Caki2 (cell line): ENCODE data around the gene TPSD1. TPM values are rescaled to one million over a fixed set of nuclear protein-coding genes. Genes with fewer than 3 reads are reported as not detected.
"Not testable (repeated sequence)": the region's sequence is repeated elsewhere in the genome, so short reads cannot be mapped to it uniquely, and the experiment has no call there.

Source experiments
- DNase-seq: peaks from one replicate; pipeline ENCODE4 v3.0.0-alpha.2; 2015; ENCODE audit warnings: low read depth
- in situ Hi-C: cut with HindIII; loops from 2 replicates; pipeline ENCODE4 v1.10.0; 2016; ENCODE audit warnings: low sequenced_read_pairs, low pct_unique_long_range_greater_than_20kb, mixed read lengths
- total RNA-seq: library from RNA; depleted of rRNA; stranded (reverse); fragments of >200 nt; shearing (Covaris generic); gene quantifications from 2 replicates; pipeline ENCODE4 v1.2.3, GENCODE V29; 2014; ENCODE audit warnings: low replicate concordance

TPSD1 gene
- total RNA-seq, 1 experiment from 2014 or later = not detected

GRCh38 chr16:1257561-1258224, 1.8 kb downstream of the TPSD1 start:
- DNase-seq = no peak
- in situ Hi-C loops = no loop called here

- DNase-seq = no peak
- in situ Hi-C loops = no loop called here
These were observed 2.3 kb downstream of the TPSD1 start for GRCh38 chr16:1258225-1258600.

- no peak for DNase-seq
- in situ Hi-C loops = no loop called here
These were observed 3.3 kb downstream of the TPSD1 start for GRCh38 chr16:1258906-1259759.

- DNase-seq = no peak
- in situ Hi-C loops = no loop called here
These were observed 3.8 kb downstream of the TPSD1 start for GRCh38 chr16:1259760-1260068.

DNA sequence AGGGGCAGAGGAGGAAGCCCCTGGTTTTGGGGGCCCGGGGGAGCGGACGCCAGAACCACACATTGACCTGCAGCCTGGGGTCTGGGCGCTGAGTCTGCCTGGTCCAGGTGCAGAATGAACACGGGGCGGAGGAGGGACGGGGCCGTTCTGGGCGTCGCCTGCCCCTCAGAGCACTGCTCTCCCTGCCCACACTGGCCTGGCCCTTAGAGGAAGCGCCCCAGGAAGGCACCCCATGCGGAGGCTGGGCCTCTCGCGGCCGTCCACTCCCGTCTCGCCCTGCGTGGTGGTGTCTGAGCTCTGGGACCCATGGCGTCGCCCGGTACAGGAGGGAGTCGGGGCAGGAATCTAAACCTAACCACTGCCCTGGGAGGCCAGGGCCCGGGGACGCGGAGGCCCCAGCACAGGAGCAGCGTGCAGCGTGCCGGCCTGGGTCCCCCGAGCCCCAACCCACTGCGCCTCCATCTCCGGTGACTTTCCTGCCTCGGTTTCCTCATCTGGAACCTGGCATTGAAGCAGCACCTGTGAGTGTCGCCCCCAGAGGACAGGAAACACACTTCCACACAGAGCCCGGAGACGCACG, 4.3 kb downstream of the TPSD1 start:
- DNase-seq = no peak
- in situ Hi-C loops = no loop called here

DNA sequence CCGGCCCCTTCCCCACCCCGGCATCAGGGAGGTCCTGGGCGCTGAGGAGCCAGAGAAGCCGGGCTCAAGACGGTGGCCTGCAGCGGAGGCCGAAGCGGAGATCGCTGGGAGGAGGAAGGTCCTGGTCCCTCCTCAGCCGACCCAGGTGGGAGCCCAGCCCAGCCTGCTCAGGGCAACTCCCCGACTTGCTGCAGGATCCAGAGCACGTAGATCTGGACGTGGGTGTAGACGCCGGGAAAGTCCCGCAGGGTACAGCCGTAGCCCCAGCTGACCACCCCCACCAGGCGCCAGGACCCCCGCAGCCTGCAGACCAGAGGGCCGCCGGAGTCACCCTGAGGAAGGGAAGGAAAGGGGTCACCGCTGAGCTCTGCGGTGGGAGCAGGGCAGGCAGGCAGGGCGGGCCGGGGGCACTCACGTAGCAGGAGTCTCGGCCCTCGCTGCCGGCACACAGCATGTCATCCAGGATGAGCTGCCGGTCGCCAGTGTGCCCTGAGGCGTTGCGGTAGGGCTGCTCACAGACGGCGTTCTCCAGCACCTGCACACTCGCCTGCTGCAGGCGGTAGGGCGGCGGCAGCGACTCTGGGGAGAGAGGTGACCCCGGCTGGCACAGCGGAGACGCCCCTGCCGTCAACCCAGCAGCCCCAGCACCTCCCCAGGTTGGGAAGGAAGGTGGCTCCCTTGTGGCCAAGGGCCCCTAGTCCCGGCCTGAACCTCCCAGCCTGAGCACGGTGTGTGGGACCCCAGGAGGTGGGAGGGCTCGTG, 5.4 kb downstream of the TPSD1 start:
- in situ Hi-C loops = no loop called here
- no peak for DNase-seq

DNA sequence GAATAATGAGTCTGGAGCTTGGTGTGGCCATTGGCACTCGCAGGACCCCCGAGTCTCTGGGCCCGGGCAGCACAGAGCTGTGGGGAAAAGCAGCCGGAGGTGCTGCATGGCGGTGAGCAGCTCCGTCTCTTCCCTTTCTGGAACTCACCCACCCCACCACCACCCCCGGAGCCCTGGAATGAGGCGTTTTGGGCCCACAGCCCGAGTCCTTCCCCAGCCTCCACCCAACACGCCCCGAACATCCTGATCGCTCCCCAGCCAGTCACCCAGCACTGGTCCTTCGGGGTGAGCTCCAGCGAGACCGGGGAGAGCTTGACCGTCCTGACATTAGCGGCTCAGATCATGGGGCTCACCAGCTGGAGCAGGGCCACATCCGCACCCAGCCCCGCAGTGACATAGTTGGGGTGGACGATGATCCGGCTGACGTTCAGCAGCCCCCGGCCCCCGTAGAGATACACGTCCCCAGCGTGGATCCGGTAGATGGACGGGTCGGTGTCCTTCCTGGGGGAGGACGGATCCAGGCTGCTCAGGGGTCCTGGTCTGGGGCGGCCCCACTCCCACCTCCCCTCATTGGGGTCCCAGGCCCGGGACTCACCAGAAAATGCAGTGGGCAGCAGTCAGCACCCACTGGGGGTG, 6.5 kb downstream of the TPSD1 start:
- in situ Hi-C loops = no loop called here
- DNase-seq = no peak

DNA sequence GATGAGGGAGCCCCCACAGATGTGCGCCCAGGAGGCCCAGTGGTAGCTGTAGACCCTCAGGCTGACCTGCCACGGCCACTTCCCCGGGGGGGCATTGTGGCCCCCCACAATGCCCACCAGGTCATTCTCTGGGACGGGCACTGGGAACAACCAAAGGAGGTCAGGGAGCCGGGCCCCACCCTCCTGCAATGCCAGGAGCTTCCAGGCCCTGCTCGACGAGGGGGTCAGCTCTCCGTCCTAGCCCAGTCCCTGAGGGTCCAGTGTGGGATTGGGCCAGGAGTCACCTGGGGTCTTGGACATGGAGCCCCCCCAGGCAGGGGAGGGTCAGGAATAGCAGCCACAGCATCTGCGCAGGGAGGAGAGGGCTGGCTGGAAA, 7.0 kb downstream of the TPSD1 start:
- in situ Hi-C loops = no loop called here
- DNase-seq = no peak

DNA sequence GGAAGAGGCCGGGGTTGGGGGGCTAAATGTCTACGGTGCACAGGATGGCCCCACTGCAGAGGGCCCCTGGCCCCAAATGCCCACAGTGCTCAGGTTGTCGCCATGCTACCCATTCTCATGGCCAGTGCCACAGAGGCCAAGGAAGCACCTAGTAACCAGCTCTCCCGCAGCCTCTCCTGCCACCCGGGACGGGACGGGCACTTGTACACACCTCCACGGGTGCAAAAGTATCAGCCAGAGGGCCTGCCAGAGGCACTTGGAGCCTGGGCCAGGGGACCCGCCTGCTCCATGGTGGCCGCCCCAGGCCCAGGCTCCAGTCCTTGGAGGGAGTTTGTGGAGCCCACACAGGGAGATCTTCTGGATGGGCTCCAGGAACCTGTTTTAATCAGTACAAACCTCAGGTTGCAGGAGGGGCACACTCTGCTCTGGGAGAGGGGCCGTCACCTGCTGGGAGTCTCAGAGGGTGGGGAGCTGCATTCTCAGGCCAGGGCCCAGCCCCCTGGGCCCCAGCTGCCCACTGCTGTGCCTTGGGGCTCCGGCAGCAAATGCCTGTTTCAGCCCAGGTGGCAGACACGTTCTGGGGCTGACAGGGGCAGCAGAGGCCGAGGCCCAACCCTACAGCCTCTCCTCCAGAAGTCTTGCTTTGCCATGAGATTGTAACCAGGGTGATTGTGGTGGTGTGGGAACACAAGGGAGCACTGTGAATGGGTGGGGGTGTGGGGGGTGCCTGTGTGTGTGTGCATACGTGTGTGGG, 7.9 kb downstream of the TPSD1 start:
- no peak for DNase-seq
- in situ Hi-C loops = no loop called here

DNA sequence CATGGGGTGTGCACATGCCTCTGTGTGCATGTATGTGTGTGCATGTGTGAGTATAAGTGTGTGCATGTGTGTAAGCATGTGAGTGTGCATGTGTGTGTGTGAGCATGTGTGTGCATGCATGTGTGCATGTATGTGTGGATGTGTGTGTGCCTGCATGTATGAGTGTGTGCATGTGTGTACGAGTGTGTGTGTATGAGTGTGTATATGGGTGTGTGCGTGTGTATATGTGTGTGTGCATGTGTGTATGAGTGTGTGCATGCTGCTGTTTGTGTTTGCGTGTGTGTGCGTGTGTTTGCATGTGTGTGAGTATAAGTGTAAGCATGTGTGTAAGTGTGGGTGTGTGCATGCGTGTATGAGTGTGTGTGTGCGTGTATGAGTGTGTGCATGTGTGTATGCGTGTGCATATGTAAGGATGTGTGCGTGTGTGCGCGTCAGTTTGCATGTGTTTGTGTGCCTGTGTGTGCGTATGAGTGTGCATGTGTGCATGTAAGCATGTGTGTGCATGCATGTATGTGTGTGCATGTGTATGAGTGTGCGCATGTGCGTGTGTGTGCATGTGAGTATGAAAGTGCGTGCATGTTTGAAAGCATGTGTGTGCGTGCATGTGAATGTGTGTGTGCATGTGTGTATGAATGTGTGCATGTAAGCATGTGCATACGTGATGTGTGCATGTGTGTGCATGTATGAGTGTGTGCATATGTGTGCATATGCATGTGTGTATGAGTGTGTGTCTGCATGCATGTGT, 8.6 kb downstream of the TPSD1 start:
- in situ Hi-C loops = no loop called here
- no peak for DNase-seq

DNA sequence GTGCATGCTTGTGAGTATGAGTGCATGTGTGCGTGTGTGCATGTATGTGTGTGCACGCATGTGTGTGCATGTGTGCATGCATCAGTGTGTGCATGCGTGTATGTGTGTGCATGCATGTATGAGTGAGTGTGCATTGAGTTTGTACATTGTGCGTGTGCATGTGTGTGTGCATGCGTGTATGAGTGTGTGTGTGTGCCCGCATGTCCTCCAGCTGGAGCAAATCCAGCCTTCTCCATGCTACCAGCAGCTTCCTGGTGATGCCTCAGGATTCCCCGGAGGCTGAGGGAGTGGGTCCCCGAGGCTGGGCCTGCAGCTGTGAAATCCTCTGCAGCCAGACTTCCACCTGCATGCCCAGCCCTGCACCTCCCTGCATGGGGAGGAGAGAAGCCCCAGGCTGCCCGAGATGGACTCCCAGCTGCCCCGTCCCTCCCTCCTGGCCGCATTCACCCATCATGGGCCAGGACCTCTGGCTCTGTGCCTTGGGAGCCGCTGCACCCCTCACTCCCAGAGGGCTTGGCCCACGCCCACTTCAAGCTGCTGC, 9.3 kb downstream of the TPSD1 start:
- in situ Hi-C loops = no loop called here
- no peak for DNase-seq

GRCh38 chr16:1265826-1266225, 10.0 kb downstream of the TPSD1 start:
- DNase-seq = no peak
- in situ Hi-C loops = no loop called here

- DNase-seq, in situ Hi-C loops: not testable (repeated sequence)
These were observed 13.5 kb downstream of the TPSD1 start for GRCh38 chr16:1269418-1269817.

DNA sequence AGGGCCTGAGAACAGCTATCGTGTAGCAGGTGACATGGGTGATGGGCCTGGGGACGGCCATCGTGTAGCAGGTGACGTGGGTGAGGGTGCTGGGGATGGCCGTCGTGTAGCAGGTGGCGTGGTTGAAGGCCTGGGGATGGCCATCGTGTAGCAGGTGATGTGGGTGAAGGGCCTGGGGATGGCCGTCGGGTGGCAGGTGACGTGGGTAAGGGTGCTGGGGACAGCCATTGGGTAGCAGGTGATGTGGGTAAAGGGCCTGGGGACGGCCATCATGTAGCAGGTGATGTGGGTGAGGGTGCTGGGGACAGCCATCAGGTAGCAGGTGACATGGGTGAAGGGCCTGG, 15.5 kb downstream of the TPSD1 start:
- DNase-seq = no peak
- in situ Hi-C loops = no loop called here

GRCh38 chr16:1271724-1272413, 16.0 kb downstream of the TPSD1 start:
- in situ Hi-C loops = not testable (repeated sequence)
- peak; percentile 64 for DNase-seq

GRCh38 chr16:1272453-1273198, 16.8 kb downstream of the TPSD1 start:
- DNase-seq = no peak
- in situ Hi-C loops = no loop called here
